Testis (tissue), 2 donors: ENCODE measurements around the gene TMEM164.

ENCODE experiments used
- CTCF ChIP-seq, 3 experiments: fragments of 450-650 bp in 2 of 3; fragments of 200-600 bp in 1 of 3; sonication (generic) in 1 of 3; IDR thresholded peaks; one replicate each; pipeline ENCODE4 v1.5.1; 2016 to 2019; ENCODE audit warnings: antibody characterized with exemption in 3 of 3, mild to moderate bottlenecking in 2 of 3, moderate library complexity in 1 of 3
- POLR2A ChIP-seq: fragments of 450-650 bp; IDR thresholded peaks from one replicate; pipeline ENCODE4 v1.6.1; 2017; ENCODE audit warnings: antibody characterized with exemption, mild to moderate bottlenecking, moderate library complexity

GRCh38 chrX:110060846-110061537 lies 58.1 kb downstream of the TMEM164 start:
- TF ChIP-seq CTCF (IDR thresholded peaks at IDR 0.05), result no peak
- no peak for TF ChIP-seq POLR2A
